Measurements from ENCODE around the gene CPN2. TPM values are rescaled to one million over a fixed set of nuclear protein-coding genes. Genes with fewer than 3 reads are reported as not detected.

Gene CPN2
- total RNA-seq, 3 donors from 2014 or later (not counting 1 experiment from before 2014, with no cell fraction given) = not detected

DNA sequence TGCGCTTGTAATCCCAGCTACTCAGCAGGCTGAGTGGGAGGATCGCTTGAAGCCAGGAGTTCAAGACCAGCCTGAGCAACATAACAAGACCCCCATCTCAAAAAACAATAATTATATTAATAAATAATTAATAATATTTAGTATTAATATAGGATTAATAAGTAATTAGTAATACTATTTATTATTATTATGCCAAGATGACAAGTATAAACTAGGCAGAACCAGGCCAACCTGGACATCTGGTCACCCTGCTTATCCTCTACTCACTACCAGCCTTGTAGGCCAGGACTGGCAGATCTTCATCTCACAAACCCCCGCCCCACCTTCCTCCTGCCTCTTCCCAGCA is 429 bp downstream of the CPN2 start:
- Mint-ChIP-seq H3K4me1 (no peaks in the 10 kb centered on the region), H3K27me3 (ENCODE audit: low read depth in 2 of 2) (no peaks in the 10 kb centered on the region), H3K36me3 (no peaks in the 10 kb centered on the region), H3K9me3 (no peaks in the 10 kb centered on the region), H3K27ac (no peak overlapping the region), H3K4me3 (no peak overlapping the region)
- H3K27me3 ChIP-seq (ENCODE audit: control insufficient read depth, insufficient read depth, low read length) = no peaks in the 10 kb centered on the region
- H3K4me1 ChIP-seq (ENCODE audit: control insufficient read depth, insufficient read depth, low read length) = no peaks in the 10 kb centered on the region
- TF ChIP-seq, protein P1, sequence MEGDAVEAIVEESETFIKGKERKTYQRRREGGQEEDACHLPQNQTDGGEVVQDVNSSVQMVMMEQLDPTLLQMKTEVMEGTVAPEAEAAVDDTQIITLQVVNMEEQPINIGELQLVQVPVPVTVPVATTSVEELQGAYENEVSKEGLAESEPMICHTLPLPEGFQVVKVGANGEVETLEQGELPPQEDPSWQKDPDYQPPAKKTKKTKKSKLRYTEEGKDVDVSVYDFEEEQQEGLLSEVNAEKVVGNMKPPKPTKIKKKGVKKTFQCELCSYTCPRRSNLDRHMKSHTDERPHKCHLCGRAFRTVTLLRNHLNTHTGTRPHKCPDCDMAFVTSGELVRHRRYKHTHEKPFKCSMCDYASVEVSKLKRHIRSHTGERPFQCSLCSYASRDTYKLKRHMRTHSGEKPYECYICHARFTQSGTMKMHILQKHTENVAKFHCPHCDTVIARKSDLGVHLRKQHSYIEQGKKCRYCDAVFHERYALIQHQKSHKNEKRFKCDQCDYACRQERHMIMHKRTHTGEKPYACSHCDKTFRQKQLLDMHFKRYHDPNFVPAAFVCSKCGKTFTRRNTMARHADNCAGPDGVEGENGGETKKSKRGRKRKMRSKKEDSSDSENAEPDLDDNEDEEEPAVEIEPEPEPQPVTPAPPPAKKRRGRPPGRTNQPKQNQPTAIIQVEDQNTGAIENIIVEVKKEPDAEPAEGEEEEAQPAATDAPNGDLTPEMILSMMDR (IDR thresholded peaks at IDR 0.05) = no peak
- H3K9me3 ChIP-seq (ENCODE audit: control insufficient read depth, insufficient read depth, low read length) = no peaks in the 10 kb centered on the region
- no peak overlapping the region for H3K4me3 ChIP-seq (ENCODE audit: low read length)
- intact Hi-C loops (cut with micrococcal nuclease) = no loop called here
- no peaks in the 10 kb centered on the region for H3K36me3 ChIP-seq (ENCODE audit: control insufficient read depth, insufficient read depth, low read length)
- H3K27ac ChIP-seq (ENCODE audit: low read length) = no peak overlapping the region
- DNase-seq = no peak
- 93% methylated on average over 2 of the region's 3 CpGs for WGBS (ENCODE audit: insufficient coverage)
- no peak for ATAC-seq

DNA sequence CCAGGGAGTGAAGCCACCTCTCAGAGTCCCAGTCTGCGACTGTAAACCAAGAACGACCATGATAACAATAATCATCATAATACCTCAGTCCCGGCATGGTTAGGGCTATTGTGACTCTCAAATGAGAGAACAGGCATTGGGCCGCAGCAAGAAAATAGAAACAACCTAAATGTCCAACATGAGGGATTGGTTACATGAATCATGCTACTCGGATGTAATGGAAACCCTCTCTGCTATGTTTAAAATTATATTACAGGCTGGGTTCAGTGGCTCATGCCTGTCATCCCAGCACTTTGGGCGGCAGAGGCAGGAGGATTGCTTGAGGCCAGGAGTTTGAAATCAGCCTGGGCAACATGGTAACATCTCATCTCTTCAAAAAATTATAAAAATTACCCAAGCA is 2.8 kb downstream of the CPN2 start:
- no peaks in the 10 kb centered on the region for H3K36me3 ChIP-seq (ENCODE audit: control insufficient read depth, insufficient read depth, low read length)
- H3K4me3 ChIP-seq (ENCODE audit: low read length) = no peak overlapping the region
- H3K4me3 Mint-ChIP-seq = no peak overlapping the region
- no peaks in the 10 kb centered on the region for H3K4me1 ChIP-seq (ENCODE audit: control insufficient read depth, insufficient read depth, low read length)
- TF ChIP-seq, protein P1 (IDR thresholded peaks at IDR 0.05) = no peak
- H3K27me3 Mint-ChIP-seq (ENCODE audit: low read depth in 2 of 2) = peaks cover 4 to 9% of the 10 kb centered on the region in 2 donors
- H3K27me3 ChIP-seq (ENCODE audit: control insufficient read depth, insufficient read depth, low read length) = peaks cover 3% of the 10 kb centered on the region
- WGBS (ENCODE audit: insufficient coverage) = 95% methylated on average over 6 of the region's 6 CpGs
- no peaks in the 10 kb centered on the region for H3K9me3 Mint-ChIP-seq
- H3K27ac ChIP-seq (ENCODE audit: low read length) = no peak overlapping the region
- ATAC-seq (no peak), DNase-seq (no peak)
- H3K36me3 Mint-ChIP-seq = no peaks in the 10 kb centered on the region
- H3K4me1 Mint-ChIP-seq = no peaks in the 10 kb centered on the region
- no peaks in the 10 kb centered on the region for H3K9me3 ChIP-seq (ENCODE audit: control insufficient read depth, insufficient read depth, low read length)
- intact Hi-C loops (cut with micrococcal nuclease) = no loop called here
- H3K27ac Mint-ChIP-seq = no peak overlapping the region

DNA sequence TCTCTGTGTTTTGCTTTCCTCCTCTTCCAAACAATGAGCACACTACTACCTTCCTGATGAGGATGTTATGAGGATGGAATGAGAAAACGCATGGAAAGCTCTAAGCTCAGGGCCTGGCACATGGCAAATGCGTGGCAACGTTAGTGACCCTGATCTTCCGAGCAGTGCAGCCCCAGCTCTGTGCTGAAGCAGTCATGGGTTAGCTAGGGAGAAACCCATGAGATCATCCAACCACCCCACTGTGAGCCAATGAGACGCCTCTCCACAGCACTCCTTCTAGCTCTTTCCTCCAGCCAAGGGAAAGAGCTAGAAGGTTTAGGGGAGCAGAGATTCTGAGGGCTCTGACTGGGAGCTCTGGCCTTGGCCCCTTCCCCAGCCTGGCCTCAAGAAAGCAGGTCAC is 4.5 kb downstream of the CPN2 start:
- WGBS (ENCODE audit: insufficient coverage) = 82% methylated on average over 4 of the region's 5 CpGs
- intact Hi-C loops (cut with micrococcal nuclease) = no loop called here

DNA sequence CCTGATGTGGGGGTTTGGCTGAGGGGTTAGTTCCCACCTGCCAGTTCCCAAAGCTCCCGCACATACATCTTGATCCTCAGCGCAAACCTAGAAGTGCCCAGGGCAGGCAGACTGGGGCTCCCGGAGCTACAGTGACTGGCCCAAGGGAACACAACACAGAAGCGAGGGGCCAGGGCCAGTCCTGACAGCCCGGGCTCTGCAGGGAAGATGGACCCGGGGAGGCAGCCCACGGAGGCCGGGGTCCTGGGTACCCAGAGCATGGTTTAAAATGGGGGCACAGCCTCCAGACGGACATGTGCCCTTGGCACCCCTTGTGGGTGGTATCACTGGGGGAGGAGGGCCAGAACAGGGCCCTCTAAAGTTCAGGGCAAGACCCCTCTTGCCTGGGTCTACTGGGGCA is 5.1 kb downstream of the CPN2 start:
- intact Hi-C loops (cut with micrococcal nuclease) = no loop called here
- Mint-ChIP-seq H3K4me1 (no peaks in the 10 kb centered on the region), H3K4me3 (no peak overlapping the region), H3K27me3 (ENCODE audit: low read depth in 2 of 2) (peaks cover 13 to 28% of the 10 kb centered on the region in 2 donors), H3K27ac (no peak overlapping the region), H3K36me3 (no peaks in the 10 kb centered on the region), H3K9me3 (no peaks in the 10 kb centered on the region)
- Histone ChIP-seq H3K27ac (ENCODE audit: low read length) (no peak overlapping the region), H3K4me3 (ENCODE audit: low read length) (no peak overlapping the region), H3K9me3 (ENCODE audit: control insufficient read depth, insufficient read depth, low read length) (no peaks in the 10 kb centered on the region), H3K36me3 (ENCODE audit: control insufficient read depth, insufficient read depth, low read length) (no peaks in the 10 kb centered on the region), H3K27me3 (ENCODE audit: control insufficient read depth, insufficient read depth, low read length) (peaks cover 4% of the 10 kb centered on the region), H3K4me1 (ENCODE audit: control insufficient read depth, insufficient read depth, low read length) (no peaks in the 10 kb centered on the region)
- TF ChIP-seq, protein P1 (IDR thresholded peaks at IDR 0.05) = no peak
- no peak for ATAC-seq
- 85% methylated on average over 9 of the region's 9 CpGs for WGBS (ENCODE audit: insufficient coverage)
- no peak for DNase-seq

More for the DNA sequence above, 4.5 kb downstream of the CPN2 start:
- Histone ChIP-seq H3K27me3 (ENCODE audit: control insufficient read depth, insufficient read depth, low read length) (peaks cover 4% of the 10 kb centered on the region), H3K4me3 (ENCODE audit: low read length) (no peak overlapping the region), H3K4me1 (ENCODE audit: control insufficient read depth, insufficient read depth, low read length) (no peaks in the 10 kb centered on the region), H3K36me3 (ENCODE audit: control insufficient read depth, insufficient read depth, low read length) (no peaks in the 10 kb centered on the region), H3K27ac (ENCODE audit: low read length) (no peak overlapping the region), H3K9me3 (ENCODE audit: control insufficient read depth, insufficient read depth, low read length) (no peaks in the 10 kb centered on the region)
- ATAC-seq (no peak), DNase-seq (no peak)
- H3K9me3 Mint-ChIP-seq = no peaks in the 10 kb centered on the region
- no peaks in the 10 kb centered on the region for H3K36me3 Mint-ChIP-seq
- peaks cover 11 to 22% of the 10 kb centered on the region in 2 donors for H3K27me3 Mint-ChIP-seq (ENCODE audit: low read depth in 2 of 2)
- H3K27ac Mint-ChIP-seq = no peak overlapping the region
- no peaks in the 10 kb centered on the region for H3K4me1 Mint-ChIP-seq
- TF ChIP-seq, protein P1 (IDR thresholded peaks at IDR 0.05) = no peak
- no peak overlapping the region for H3K4me3 Mint-ChIP-seq
